Mesenchymal stem cell (in vitro differentiated cells and primary cell): ENCODE results near the gene MTA1.

Source experiments
- DNase-seq: peaks from one replicate; pipeline ENCODE4 v3.0.0-alpha.2; 2013
- H2AFZ ChIP-seq: one replicate; pipeline ENCODE4 v1.6.1; 2013; ENCODE audit warnings: low read depth, mild to moderate bottlenecking, control low read depth, inconsistent platforms, low read length, moderate library complexity
- H2AK5ac ChIP-seq: 2 replicates; pipeline ENCODE4 v1.6.1; 2013; ENCODE audit warnings: low read length, moderate library complexity, mild to moderate bottlenecking, inconsistent platforms; ENCODE audit not compliant: severe bottlenecking
- H2BK120ac ChIP-seq: one replicate; pipeline ENCODE4 v1.6.1; 2013; ENCODE audit warnings: low read depth, mild to moderate bottlenecking, inconsistent platforms, low read length, moderate library complexity
- H2BK12ac ChIP-seq, 2 experiments: one replicate each; pipeline ENCODE4 v1.6.1; 2013; ENCODE audit warnings: inconsistent platforms in 2 of 2, low read length in 2 of 2, mild to moderate bottlenecking in 2 of 2, moderate library complexity in 2 of 2, control low read depth in 1 of 2
- H2BK15ac ChIP-seq: one replicate; pipeline ENCODE4 v1.6.1; 2013; ENCODE audit warnings: mild to moderate bottlenecking, low read depth, inconsistent platforms; ENCODE audit not compliant: poor library complexity, severe bottlenecking
- H2BK5ac ChIP-seq: 2 replicates; pipeline ENCODE4 v1.6.1; 2013; ENCODE audit warnings: low read depth, mild to moderate bottlenecking, low read length, control low read depth, inconsistent platforms; ENCODE audit not compliant: poor library complexity, severe bottlenecking
- H3K14ac ChIP-seq, 2 experiments: one replicate each; pipeline ENCODE4 v1.6.1; 2013; ENCODE audit warnings: inconsistent platforms in 2 of 2, low read length in 2 of 2, control low read depth in 1 of 2, mild to moderate bottlenecking in 1 of 2, moderate library complexity in 1 of 2
- H3K18ac ChIP-seq, 2 experiments: one replicate each; pipeline ENCODE4 v1.6.1; 2013; ENCODE audit warnings: inconsistent platforms in 2 of 2, low read length in 2 of 2, control low read depth in 1 of 2, low read depth in 1 of 2, mild to moderate bottlenecking in 1 of 2
- H3K23ac ChIP-seq, 2 experiments: one replicate each; pipeline ENCODE4 v1.6.1; 2013; ENCODE audit warnings: inconsistent platforms in 2 of 2, low read length in 2 of 2, mild to moderate bottlenecking in 2 of 2, moderate library complexity in 2 of 2, control low read depth in 1 of 2
- H3K27ac ChIP-seq: 2 replicates; pipeline ENCODE4 v1.5.1; 2013; ENCODE audit warnings: mild to moderate bottlenecking, moderate library complexity, low read length, control low read depth, inconsistent platforms; ENCODE audit not compliant: poor library complexity, severe bottlenecking
- H3K27me3 ChIP-seq, 2 experiments: 2 replicates each; pipeline versions ENCODE4 v1.6.1 to v1.7.0; 2013; ENCODE audit warnings: low read length in 2 of 2, mild to moderate bottlenecking in 2 of 2, moderate library complexity in 2 of 2, control low read depth in 1 of 2, inconsistent platforms in 1 of 2; ENCODE audit not compliant: control insufficient read depth in 1 of 2, insufficient read depth in 1 of 2
- H3K36me3 ChIP-seq, 2 experiments: 2 replicates each; pipeline versions ENCODE4 v1.6.1 to v1.7.0; 2013; ENCODE audit warnings: low read length in 2 of 2, control low read depth in 1 of 2, inconsistent platforms in 1 of 2, low read depth in 1 of 2, mild to moderate bottlenecking in 1 of 2; ENCODE audit not compliant: insufficient read depth in 2 of 2, control insufficient read depth in 1 of 2
- H3K4ac ChIP-seq, 2 experiments: one replicate each; pipeline ENCODE4 v1.6.1; 2013; ENCODE audit warnings: inconsistent platforms in 2 of 2, low read length in 2 of 2, mild to moderate bottlenecking in 2 of 2, moderate library complexity in 2 of 2, control low read depth in 1 of 2, low read depth in 1 of 2
- H3K4me1 ChIP-seq: 2 replicates; pipeline ENCODE4 v1.6.1; 2013; ENCODE audit warnings: low read depth, low read length, control low read depth; ENCODE audit not compliant: control insufficient read depth, insufficient read depth
- H3K4me2 ChIP-seq: 2 replicates; pipeline ENCODE4 v1.6.1; 2013; ENCODE audit warnings: low read length, mild to moderate bottlenecking, inconsistent platforms; ENCODE audit not compliant: poor library complexity, severe bottlenecking
- H3K4me3 ChIP-seq, 2 experiments: 2 replicates each; pipeline versions ENCODE4 v1.5.1 to v1.7.0; 2013; ENCODE audit warnings: low read length in 2 of 2, mild to moderate bottlenecking in 2 of 2, control low read depth in 1 of 2, low read depth in 1 of 2; ENCODE audit not compliant: insufficient read depth in 1 of 2
- H3K79me1 ChIP-seq: replicated peaks from 2 replicates; pipeline ENCODE4 v1.6.1; 2013; ENCODE audit warnings: mild to moderate bottlenecking, control low read depth, low read length, inconsistent platforms; ENCODE audit not compliant: poor library complexity, severe bottlenecking
- H3K9ac ChIP-seq: 2 replicates; pipeline ENCODE4 v1.7.0; 2013; ENCODE audit warnings: mild to moderate bottlenecking, low read length, moderate library complexity
- H3K9me3 ChIP-seq: 2 replicates; pipeline ENCODE4 v1.7.0; 2013; ENCODE audit warnings: mild to moderate bottlenecking, low read length; ENCODE audit not compliant: control insufficient read depth
- H4K8ac ChIP-seq: one replicate; pipeline ENCODE4 v1.6.1; 2013; ENCODE audit warnings: inconsistent platforms, mild to moderate bottlenecking, low read length, moderate library complexity
- H4K91ac ChIP-seq: one replicate; pipeline ENCODE4 v1.6.1; 2013; ENCODE audit warnings: mild to moderate bottlenecking, low read length, inconsistent platforms
- WGBS: methylation state at CpG from one replicate; pipeline ENCODE4 v1.1.7; 2013; ENCODE audit warnings: mixed read lengths; 5-methylcytosine and 5-hydroxymethylcytosine counted together

MTA1 gene

DNA sequence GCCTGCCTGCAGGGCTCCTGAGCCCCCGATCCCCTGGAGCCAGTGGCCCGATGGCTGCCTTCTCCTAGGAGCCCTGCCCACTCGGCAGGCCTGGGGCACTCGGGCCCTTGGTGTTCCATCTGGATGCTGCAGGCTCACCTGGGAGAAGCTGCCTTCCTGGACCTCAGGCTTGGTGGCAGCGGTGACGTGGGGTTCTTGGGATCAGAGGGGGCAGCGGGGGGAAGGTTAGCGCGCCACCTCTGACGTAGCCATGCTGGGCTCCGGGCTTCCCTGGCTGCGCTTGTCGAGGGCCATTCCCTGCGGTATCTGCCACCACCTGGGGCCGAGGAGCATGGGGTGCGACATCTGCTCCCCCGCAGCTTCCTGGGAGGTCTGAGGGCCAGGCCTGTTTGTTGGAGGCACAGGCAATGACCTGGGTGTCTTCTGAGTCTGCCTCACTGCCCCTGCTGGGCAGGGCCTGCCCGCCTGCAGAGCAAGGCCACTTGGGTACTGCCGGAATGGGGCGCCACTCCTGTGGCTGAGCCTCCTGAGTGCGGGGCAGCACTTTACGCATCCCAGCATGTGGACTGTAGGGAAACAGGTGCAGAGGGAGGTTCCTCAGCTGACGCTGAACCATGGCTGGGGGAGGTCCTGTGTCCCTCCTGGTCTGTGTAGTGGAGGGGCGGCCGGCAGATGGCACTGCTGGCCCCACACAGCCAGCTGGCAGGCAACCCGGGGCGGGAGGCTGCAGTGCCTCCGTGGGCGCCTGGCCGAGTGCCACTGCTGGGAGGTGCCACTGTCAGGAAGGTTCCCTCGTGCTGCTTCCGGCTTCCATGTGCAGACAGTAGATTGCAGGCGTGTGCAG, 20.3 kb downstream of the MTA1 start:
- H3K14ac ChIP-seq = no peak overlapping the region
- H3K27me3 ChIP-seq = no peaks in the 10 kb centered on the region
- H3K23ac ChIP-seq = no peak overlapping the region
- no peak overlapping the region for H3K9ac ChIP-seq
- H3K4me2 ChIP-seq = no peak overlapping the region
- H4K91ac ChIP-seq = no peak overlapping the region
- WGBS = 92% methylated on average over 33 of the region's 33 CpGs
- H3K27ac ChIP-seq = no peak overlapping the region
- no peak overlapping the region for H2BK15ac ChIP-seq
- no peak overlapping the region for H2AK5ac ChIP-seq
- no peak overlapping the region for H4K8ac ChIP-seq
- no peak overlapping the region for H3K18ac ChIP-seq
- peaks cover 14% of the 10 kb centered on the region for H3K4me1 ChIP-seq
- H3K9me3 ChIP-seq = no peaks in the 10 kb centered on the region
- H3K36me3 ChIP-seq = peaks cover 19 to 60% of the 10 kb centered on the region in 2 experiments
- no peak overlapping the region for H2BK12ac ChIP-seq
- H2BK5ac ChIP-seq = no peak overlapping the region
- H2AFZ ChIP-seq = no peak overlapping the region
- peaks cover 38% of the 10 kb centered on the region for H3K79me1 ChIP-seq
- H2BK120ac ChIP-seq = no peak overlapping the region
- no peak overlapping the region for H3K4ac ChIP-seq
- DNase-seq = no peak
- no peak overlapping the region for H3K4me3 ChIP-seq

DNA sequence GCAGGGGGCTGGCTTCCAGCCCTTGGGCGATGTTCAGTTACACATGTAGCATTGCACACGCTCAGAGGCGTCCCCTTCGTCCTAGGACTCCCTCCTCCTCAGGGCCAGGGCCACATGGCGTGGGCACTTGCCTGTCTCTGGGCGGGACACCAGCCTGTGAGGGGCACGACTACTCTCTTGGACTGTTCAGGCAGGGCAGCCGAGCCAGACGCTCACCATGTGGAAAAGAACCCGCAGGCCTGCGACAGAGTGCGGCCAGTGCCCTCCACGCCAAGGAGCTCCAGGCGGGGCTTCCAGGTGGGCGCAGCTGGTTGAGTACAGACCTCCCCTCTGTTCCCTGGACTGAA, 20.9 kb downstream of the MTA1 start:
- Histone ChIP-seq H3K4me1 (peaks cover 14% of the 10 kb centered on the region), H2AK5ac (no peak overlapping the region)

DNA sequence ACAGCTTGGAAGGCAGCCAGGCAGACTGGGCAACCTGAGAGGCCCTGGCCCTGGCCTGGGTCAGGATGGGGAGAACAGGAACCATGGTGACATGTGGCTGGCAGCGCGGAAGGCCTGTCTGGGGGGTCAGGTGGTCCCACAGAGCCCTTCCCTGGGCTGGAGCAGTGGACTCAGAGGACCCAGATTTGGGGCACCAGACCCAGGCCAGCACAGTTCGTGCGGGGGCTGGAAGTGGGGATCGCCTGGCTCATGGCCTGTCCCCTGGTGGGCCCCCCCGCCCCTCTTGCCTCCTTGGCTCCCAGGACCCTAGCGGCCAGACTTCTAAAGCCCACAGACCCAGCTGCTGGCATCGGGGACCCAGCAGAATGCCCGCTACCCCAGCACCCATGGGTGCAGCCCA, 21.4 kb downstream of the MTA1 start:
- Histone ChIP-seq H2BK5ac (no peak overlapping the region), H2BK12ac (no peak overlapping the region), H4K8ac (no peak overlapping the region), H3K4ac (no peak overlapping the region), H2AFZ (no peak overlapping the region), H3K27me3 (no peaks in the 10 kb centered on the region), H3K9me3 (no peaks in the 10 kb centered on the region), H3K4me3 (no peak overlapping the region), H3K4me1 (peaks cover 14% of the 10 kb centered on the region), H3K9ac (no peak overlapping the region), H3K23ac (no peak overlapping the region), H2BK15ac (no peak overlapping the region), H3K27ac (no peak overlapping the region), H3K79me1 (peaks cover 43% of the 10 kb centered on the region), H4K91ac (peak overlapping the region; percentile 14), H3K36me3 (peaks cover 19 to 70% of the 10 kb centered on the region in 2 experiments), H2BK120ac (no peak overlapping the region), H3K14ac (no peak overlapping the region), H3K4me2 (no peak overlapping the region), H3K18ac (no peak overlapping the region), H2AK5ac (no peak overlapping the region)
- WGBS = 96% methylated on average over 9 of the region's 9 CpGs
- DNase-seq = no peak

More for the DNA sequence above, 20.9 kb downstream of the MTA1 start:
- no peak overlapping the region for H3K27ac ChIP-seq
- H3K14ac ChIP-seq = no peak overlapping the region
- no peak overlapping the region for H4K8ac ChIP-seq
- no peak overlapping the region for H3K4me3 ChIP-seq
- H2BK120ac ChIP-seq = no peak overlapping the region
- no peak overlapping the region for H2BK12ac ChIP-seq
- no peaks in the 10 kb centered on the region for H3K27me3 ChIP-seq
- peaks cover 43% of the 10 kb centered on the region for H3K79me1 ChIP-seq
- DNase-seq = no peak
- H2AFZ ChIP-seq = no peak overlapping the region
- no peak overlapping the region for H2BK15ac ChIP-seq
- H3K23ac ChIP-seq = no peak overlapping the region
- WGBS = 97% methylated on average over 15 of the region's 15 CpGs
- no peak overlapping the region for H3K9ac ChIP-seq
- H3K4ac ChIP-seq = no peak overlapping the region
- H4K91ac ChIP-seq = no peak overlapping the region
- H2BK5ac ChIP-seq = no peak overlapping the region
- H3K9me3 ChIP-seq = no peaks in the 10 kb centered on the region
- peaks cover 19 to 66% of the 10 kb centered on the region in 2 experiments for H3K36me3 ChIP-seq
- no peak overlapping the region for H3K4me2 ChIP-seq
- no peak overlapping the region for H3K18ac ChIP-seq

DNA sequence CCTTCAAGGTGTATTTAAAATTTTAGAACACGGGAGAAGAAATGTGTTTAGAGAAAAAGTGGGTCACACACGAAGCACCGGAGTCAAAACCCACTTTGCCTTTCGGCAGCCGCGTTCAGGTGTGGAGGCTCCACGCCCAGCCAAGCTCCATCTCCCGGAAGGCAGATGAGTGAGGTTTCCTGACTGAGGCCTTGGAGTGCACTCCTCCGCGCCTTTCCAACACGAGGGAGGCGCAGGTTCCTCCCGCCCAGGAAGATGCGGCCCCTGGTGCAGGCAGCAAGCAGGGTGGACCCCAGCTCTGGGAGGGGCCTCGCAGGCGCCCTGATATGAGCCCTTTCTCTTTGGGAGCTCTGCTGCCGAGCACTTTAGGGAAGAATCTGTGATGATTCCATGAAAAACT, 22.5 kb downstream of the MTA1 start:
- Histone ChIP-seq H3K14ac (no peak overlapping the region), H3K4me2 (no peak overlapping the region), H2BK120ac (no peak overlapping the region), H2AK5ac (no peak overlapping the region), H2BK5ac (no peak overlapping the region), H3K27ac (no peak overlapping the region), H2BK12ac (no peak overlapping the region), H3K36me3 (peaks cover 19 to 77% of the 10 kb centered on the region in 2 experiments), H3K4me1 (peaks cover 17% of the 10 kb centered on the region), H3K9me3 (no peaks in the 10 kb centered on the region), H4K91ac (no peak overlapping the region), H3K18ac (no peak overlapping the region), H3K4ac (no peak overlapping the region), H3K23ac (no peak overlapping the region), H3K4me3 (no peak overlapping the region), H2BK15ac (no peak overlapping the region), H4K8ac (no peak overlapping the region), H3K27me3 (no peaks in the 10 kb centered on the region), H3K79me1 (peaks cover 55% of the 10 kb centered on the region), H3K9ac (no peak overlapping the region), H2AFZ (no peak overlapping the region)
- no peak for DNase-seq
- WGBS = 86% methylated on average over 17 of the region's 17 CpGs
